Right lobe of liver (tissue), 6 donors: ENCODE data around the gene BMP4. TPM values are rescaled to one million over a fixed set of nuclear protein-coding genes. Genes with fewer than 3 reads are reported as not detected.
A peak's percentile ranks its signal among the peaks of the same experiment; 100 is the strongest.

Source experiments
- ATAC-seq, 4 donors: fragments of 200-7000 bp; cut with Tn5 transposase; one replicate each; pipeline ENCODE4 v1.9.1; 2020; ENCODE audit warnings: mild to moderate bottlenecking in 4 of 4, moderate library complexity in 4 of 4
- DNase-seq, 3 donors: peaks; one replicate each; pipeline ENCODE4 v3.0.0-alpha.2; 2020
- H3K27ac ChIP-seq, 3 donors: fragments of 200-600 bp; one replicate each; pipeline ENCODE4 v1.8.0; 2022
- H3K27me3 ChIP-seq, 2 donors: fragments of 200-600 bp; one replicate each; pipeline ENCODE4 v1.8.0; 2022
- H3K36me3 ChIP-seq, 4 donors: fragments of 200-600 bp; sonication (generic) in 1 of 4; one replicate each; pipeline versions ENCODE4 v1.5.1 to v1.8.0; 2017 to 2022; ENCODE audit warnings: control low read depth in 1 of 4
- H3K4me1 ChIP-seq, 4 donors: fragments of 200-600 bp; sonication (generic) in 1 of 4; one replicate each; pipeline versions ENCODE4 v1.5.1 to v1.8.0; 2017 to 2022; ENCODE audit warnings: control low read depth in 1 of 4
- H3K4me3 ChIP-seq, 3 donors: fragments of 200-600 bp; one replicate each; pipeline ENCODE4 v1.8.0; 2022
- H3K9me3 ChIP-seq, 4 donors: fragments of 200-600 bp; sonication (generic) in 1 of 4; one replicate each; pipeline versions ENCODE4 v1.5.1 to v1.8.0; 2017 to 2022; ENCODE audit warnings: control low read depth in 1 of 4
- POLR2A ChIP-seq: fragments of 450-650 bp; IDR thresholded peaks from one replicate; pipeline ENCODE4 v1.6.1; 2017; ENCODE audit warnings: antibody characterized with exemption, mild to moderate bottlenecking
- WGBS: methylation state at CpG from one replicate; pipeline ENCODE4 v1.1.6; 2018; ENCODE audit warnings: low coverage, low lambda C conversion rate; ENCODE audit not compliant: insufficient coverage; ENCODE audit errors: missing lambda C conversion rate; 5-methylcytosine and 5-hydroxymethylcytosine counted together
- intact Hi-C, 2 donors: fragments of 100-400 bp; cut with DNase I; formaldehyde crosslinking; loops; one replicate each; pipeline versions ENCODE4 v1.11.2 to v1.14.1; 2022
- total RNA-seq, 6 experiments: library from RNA; depleted of rRNA in 2 of 6; stranded (reverse); fragments of >200 nt in 2 of 6; fragmentation: NEBNext Ultra II Directional in 3 of 6; extraction: Animal tissue kit (Norgen Biotek cat#: 25700) in 3 of 6; gene quantifications; one replicate each; pipeline versions ENCODE4 v1.1.0 to v1.2.4, GENCODE V29; 2016 to 2023
- TF ChIP-seq, protein P1 (sequence below), 4 donors: fragments of 200-600 bp in 3 of 4; fragments of 450-650 bp in 1 of 4; IDR thresholded peaks; one replicate each; pipeline versions ENCODE4 v1.5.1 to v1.8.0; 2016 to 2022; ENCODE audit warnings: antibody characterized with exemption in 4 of 4, mild to moderate bottlenecking in 2 of 4
- donor health status: DM: no; HTN: yes; CAD: no.
- donor health status: DM: no; HTN: no; CAD: no.
- donor health status: DM: no; HTN: no; CAD: no.
- donor health status: DM: no; HTN: yes; CAD: no.
- donor health status: DM: no; HTN: yes; CAD: no.

BMP4 gene
- total RNA-seq, 6 experiments from 2014 or later, result 1.8 to 3.1 (median 2.4) TPM

DNA sequence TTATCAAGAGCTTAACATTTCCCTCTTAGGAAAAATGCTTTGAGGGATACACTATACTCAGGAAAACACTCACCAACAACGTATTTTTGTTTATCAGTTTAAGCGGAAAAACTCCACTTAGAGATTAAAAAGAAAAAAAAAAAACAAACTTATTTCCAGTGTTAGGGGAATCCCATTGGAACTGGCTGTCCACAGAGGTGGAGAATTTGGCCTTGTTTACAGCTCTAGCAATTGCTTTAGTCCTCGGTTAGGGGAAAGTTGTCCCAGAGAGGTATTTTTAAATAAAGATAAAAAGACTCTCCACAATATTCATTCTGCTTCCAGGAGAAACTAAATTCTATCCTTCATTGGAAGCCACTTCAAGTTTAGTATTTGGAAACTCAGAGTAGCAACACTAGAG is 21.6 kb upstream of the BMP4 start:
- TF ChIP-seq POLR2A, result no peak
- TF ChIP-seq, protein P1, sequence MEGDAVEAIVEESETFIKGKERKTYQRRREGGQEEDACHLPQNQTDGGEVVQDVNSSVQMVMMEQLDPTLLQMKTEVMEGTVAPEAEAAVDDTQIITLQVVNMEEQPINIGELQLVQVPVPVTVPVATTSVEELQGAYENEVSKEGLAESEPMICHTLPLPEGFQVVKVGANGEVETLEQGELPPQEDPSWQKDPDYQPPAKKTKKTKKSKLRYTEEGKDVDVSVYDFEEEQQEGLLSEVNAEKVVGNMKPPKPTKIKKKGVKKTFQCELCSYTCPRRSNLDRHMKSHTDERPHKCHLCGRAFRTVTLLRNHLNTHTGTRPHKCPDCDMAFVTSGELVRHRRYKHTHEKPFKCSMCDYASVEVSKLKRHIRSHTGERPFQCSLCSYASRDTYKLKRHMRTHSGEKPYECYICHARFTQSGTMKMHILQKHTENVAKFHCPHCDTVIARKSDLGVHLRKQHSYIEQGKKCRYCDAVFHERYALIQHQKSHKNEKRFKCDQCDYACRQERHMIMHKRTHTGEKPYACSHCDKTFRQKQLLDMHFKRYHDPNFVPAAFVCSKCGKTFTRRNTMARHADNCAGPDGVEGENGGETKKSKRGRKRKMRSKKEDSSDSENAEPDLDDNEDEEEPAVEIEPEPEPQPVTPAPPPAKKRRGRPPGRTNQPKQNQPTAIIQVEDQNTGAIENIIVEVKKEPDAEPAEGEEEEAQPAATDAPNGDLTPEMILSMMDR (IDR thresholded peaks at IDR 0.05), result no peak
- no peaks in the 10 kb centered on the region for H3K27me3 ChIP-seq
- intact Hi-C loops, result no loop called here
- no peaks in the 10 kb centered on the region for H3K9me3 ChIP-seq
- DNase-seq (no peak), ATAC-seq (peak in 2 of 4 donors; percentile 37 to 59)
- no peak overlapping the region for H3K4me3 ChIP-seq
- H3K27ac ChIP-seq, result no peak overlapping the region
- peaks cover 0 to 13% (median 0%) of the 10 kb centered on the region in 4 donors for H3K4me1 ChIP-seq
- no peaks in the 10 kb centered on the region for H3K36me3 ChIP-seq
- 48% methylated on average over 3 of the region's 3 CpGs for WGBS

DNA sequence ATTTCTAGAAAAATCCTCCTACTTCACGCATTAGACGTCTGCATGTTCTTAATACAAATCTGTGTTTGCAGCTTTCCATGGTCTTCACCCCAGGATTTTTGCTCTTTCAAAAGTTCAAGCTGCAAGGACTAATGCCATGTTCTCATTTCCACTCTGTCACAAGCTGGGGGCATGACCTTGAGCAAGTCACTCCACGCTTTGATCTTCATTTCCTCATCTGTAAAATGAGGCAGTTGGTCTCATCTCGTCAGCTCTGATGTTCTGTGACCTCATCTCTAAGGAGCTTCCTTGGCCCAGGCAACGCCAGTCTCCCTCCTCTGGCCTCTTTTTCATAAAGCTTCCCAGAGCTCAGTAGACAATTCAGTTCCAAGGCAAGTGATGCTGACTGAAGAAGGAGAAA is 18.8 kb upstream of the BMP4 start:
- intact Hi-C loops, result no loop called here
- Histone ChIP-seq H3K27ac (no peak overlapping the region), H3K4me3 (no peak overlapping the region), H3K36me3 (no peaks in the 10 kb centered on the region), H3K9me3 (no peaks in the 10 kb centered on the region), H3K4me1 (peaks cover 0 to 13% (median 0%) of the 10 kb centered on the region in 4 donors), H3K27me3 (no peaks in the 10 kb centered on the region)
- DNase-seq (no peak), ATAC-seq (no peak)
- 71% methylated on average over 5 of the region's 5 CpGs for WGBS
- TF ChIP-seq, protein P1 (IDR thresholded peaks at IDR 0.05), result no peak
- TF ChIP-seq POLR2A, result no peak

DNA sequence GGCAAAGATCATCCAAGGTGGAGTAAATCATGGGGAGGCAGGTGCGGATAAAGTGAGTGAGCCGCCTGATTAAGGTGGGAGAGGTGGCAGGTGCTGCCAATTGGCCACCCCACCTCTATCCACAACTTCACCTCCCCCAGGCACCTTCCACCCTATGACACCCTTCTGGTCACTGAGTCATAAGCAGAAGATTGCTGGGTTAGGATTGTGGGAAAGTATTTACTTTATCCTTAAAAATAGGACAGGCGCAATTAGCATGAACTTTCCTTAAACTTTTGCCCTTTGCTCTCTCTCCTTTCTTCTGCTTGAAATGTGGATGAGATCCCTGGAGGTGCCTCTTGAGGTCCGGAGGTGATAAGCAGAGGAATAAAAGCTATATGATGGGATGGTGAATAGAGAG is 14.9 kb upstream of the BMP4 start:
- ATAC-seq, result no peak
- Histone ChIP-seq H3K4me1 (no peaks in the 10 kb centered on the region), H3K27ac (no peak overlapping the region), H3K27me3 (no peaks in the 10 kb centered on the region), H3K4me3 (no peak overlapping the region), H3K36me3 (no peaks in the 10 kb centered on the region), H3K9me3 (no peaks in the 10 kb centered on the region)
- TF ChIP-seq POLR2A, result no peak
- TF ChIP-seq, protein P1 (IDR thresholded peaks at IDR 0.05), result no peak
- intact Hi-C loops, result no loop called here
- no peak for DNase-seq
- WGBS, result 83% methylated on average over 4 of the region's 4 CpGs

DNA sequence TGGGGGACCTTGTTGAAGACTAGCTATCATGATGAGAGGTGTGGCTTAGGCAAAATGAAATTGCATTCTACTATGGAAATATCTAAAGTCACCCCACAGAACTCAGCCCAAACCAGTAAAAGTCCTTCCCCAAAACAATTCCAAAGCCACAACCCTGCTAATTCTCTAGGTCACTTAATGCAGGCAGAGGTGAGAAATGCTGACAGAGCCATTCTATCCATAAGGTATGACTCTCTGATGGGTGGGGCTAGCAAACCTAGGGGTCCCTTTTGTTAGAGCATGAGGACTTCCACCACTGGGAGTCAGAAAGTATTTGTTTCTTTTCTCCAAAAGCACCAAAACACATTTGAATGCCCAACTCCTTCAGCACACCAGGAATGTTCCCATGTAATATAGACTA is 12.7 kb upstream of the BMP4 start:
- no peaks in the 10 kb centered on the region for H3K4me1 ChIP-seq
- H3K4me3 ChIP-seq, result no peak overlapping the region
- no peaks in the 10 kb centered on the region for H3K27me3 ChIP-seq
- no peak for DNase-seq
- no peak for ATAC-seq
- intact Hi-C loops, result no loop called here
- H3K27ac ChIP-seq, result no peak overlapping the region
- no peaks in the 10 kb centered on the region for H3K9me3 ChIP-seq
- TF ChIP-seq, protein P1 (IDR thresholded peaks at IDR 0.05), result no peak
- no peak for TF ChIP-seq POLR2A
- no peaks in the 10 kb centered on the region for H3K36me3 ChIP-seq

DNA sequence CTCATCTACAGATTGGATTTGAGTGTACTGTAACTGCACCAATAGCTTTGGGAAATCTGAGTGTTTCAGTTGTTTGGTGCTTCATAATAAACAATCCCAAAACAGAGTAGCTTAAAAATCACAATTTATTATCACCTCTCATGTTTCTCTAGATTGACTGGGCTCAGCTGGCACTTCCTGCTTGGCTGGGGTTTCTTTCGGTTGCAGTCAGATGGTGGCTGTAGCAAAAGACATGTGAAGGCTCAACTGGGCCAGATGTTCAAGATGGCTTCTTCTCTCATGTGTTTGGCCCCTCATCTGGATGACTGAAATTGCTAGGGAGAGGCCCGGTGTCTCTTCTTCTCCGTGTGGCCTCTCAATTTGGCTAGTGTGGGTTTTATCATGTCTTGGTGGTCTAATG is 12.1 kb upstream of the BMP4 start:
- Histone ChIP-seq H3K4me3 (no peak overlapping the region), H3K9me3 (no peaks in the 10 kb centered on the region), H3K27me3 (peaks cover 0 to 3% of the 10 kb centered on the region in 2 donors), H3K4me1 (peaks cover 0 to 1% (median 0%) of the 10 kb centered on the region in 4 donors), H3K36me3 (no peaks in the 10 kb centered on the region), H3K27ac (no peak overlapping the region)
- no peak for ATAC-seq
- no peak for DNase-seq
- intact Hi-C loops, result no loop called here
- 85% methylated on average over 3 of the region's 3 CpGs for WGBS
- no peak for TF ChIP-seq POLR2A
- TF ChIP-seq, protein P1 (IDR thresholded peaks at IDR 0.05), result no peak
